Right renal cortex interstitium (tissue), 3 donors: Measurements from ENCODE around the gene TOLLIP. TPM values are rescaled to one million over a fixed set of nuclear protein-coding genes. Genes with fewer than 3 reads are reported as not detected.
"Not testable (repeated sequence)": the region's sequence is repeated elsewhere in the genome, so short reads cannot be mapped to it uniquely, and the experiment has no call there.

Experiments
- DNase-seq, 3 donors: peaks; one replicate each; pipeline ENCODE4 v3.0.0-alpha.2; 2013; ENCODE audit warnings: low read depth in 3 of 3, low spot score in 2 of 3
- polyA plus RNA-seq, 3 donors: library from polyadenylated mRNA; unstranded; fragments of 120-200 nt; gene quantifications; one replicate each; pipeline ENCODE4 v1.2.1, GENCODE V29; 2013; ENCODE audit not compliant: insufficient read length in 3 of 3

Gene TOLLIP
- polyA plus RNA-seq, 3 donors = 31.3 to 41.5 (median 36.0) TPM

- no peak for DNase-seq
Measured at GRCh38 chr11:1267441-1268100, 41.9 kb downstream of the TOLLIP start.

- DNase-seq = not testable (repeated sequence)
Measured at GRCh38 chr11:1266976-1267375, 42.5 kb downstream of the TOLLIP start.

GRCh38 chr11:1265480-1265879, 44.0 kb downstream of the TOLLIP start:
- DNase-seq = not testable (repeated sequence)

GRCh38 chr11:1264444-1264843, 45.0 kb downstream of the TOLLIP start:
- DNase-seq = not testable (repeated sequence)

- no peak for DNase-seq
Measured at GRCh38 chr11:1263010-1263409, 46.4 kb downstream of the TOLLIP start.

GRCh38 chr11:1262172-1263006, 47.0 kb downstream of the TOLLIP start:
- peak; percentile 67 to 80 (median 67) for DNase-seq

GRCh38 chr11:1261241-1262071, 48.0 kb downstream of the TOLLIP start:
- DNase-seq = no peak

GRCh38 chr11:1260620-1261019, 48.8 kb downstream of the TOLLIP start:
- no peak for DNase-seq

- no peak for DNase-seq
Measured at GRCh38 chr11:1260023-1260501, 49.4 kb downstream of the TOLLIP start.

GRCh38 chr11:1259561-1259960, 49.9 kb downstream of the TOLLIP start:
- no peak for DNase-seq

GRCh38 chr11:1259076-1259461, 50.4 kb downstream of the TOLLIP start:
- DNase-seq = no peak

GRCh38 chr11:1258401-1259075, 50.9 kb downstream of the TOLLIP start:
- no peak for DNase-seq

GRCh38 chr11:1257916-1258315, 51.5 kb downstream of the TOLLIP start:
- no peak for DNase-seq

GRCh38 chr11:1257366-1257765, 52.1 kb downstream of the TOLLIP start:
- DNase-seq = no peak

- DNase-seq = no peak
Measured at GRCh38 chr11:1256257-1257045, 53.0 kb downstream of the TOLLIP start.

- no peak for DNase-seq
Measured at GRCh38 chr11:1255151-1255550, 54.3 kb downstream of the TOLLIP start.

- no peak for DNase-seq
Measured at GRCh38 chr11:1254733-1255132, 54.7 kb downstream of the TOLLIP start.

GRCh38 chr11:1254086-1254648, 55.3 kb downstream of the TOLLIP start:
- no peak for DNase-seq

GRCh38 chr11:1253103-1253485, 56.3 kb downstream of the TOLLIP start:
- DNase-seq = no peak
